ENCODE results near the gene SHROOM3.

- TF ChIP-seq CTCF (IDR thresholded peaks at IDR 0.05) (no peak), POLR2A (IDR thresholded peaks at IDR 0.05) (no peak)
Observed at GRCh38 chr4:76563454-76564122, 128.6 kb downstream of the SHROOM3 start.

All from body of pancreas (tissue), 4 donors.